ENCODE results near the gene KLHL40. TPM values are rescaled to one million over a fixed set of nuclear protein-coding genes. Genes with fewer than 3 reads are reported as not detected.

Gene KLHL40
- total and polyA plus RNA-seq, 2 donors = 0.06 to 3.5 TPM

GRCh38 chr3:42661593-42662022 is 23.7 kb upstream of the KLHL40 start:
- Histone ChIP-seq H3K4me3 (ENCODE audit: low read depth, low read length) (no peak overlapping the region), H3K27ac (ENCODE audit: low read depth) (no peak overlapping the region), H3K4me1 (ENCODE audit: insufficient read depth) (no peaks in the 10 kb centered on the region), H3K36me3 (ENCODE audit: insufficient read depth) (no peaks in the 10 kb centered on the region)
- no peak for DNase-seq (ENCODE audit: extremely low spot score)
- WGBS = 88% methylated on average over 5 of the region's 5 CpGs

- H3K4me3 ChIP-seq (ENCODE audit: low read depth, low read length) = no peak overlapping the region
- 85% methylated on average over 7 of the region's 7 CpGs for WGBS
- H3K36me3 ChIP-seq (ENCODE audit: insufficient read depth) = no peaks in the 10 kb centered on the region
- no peak for DNase-seq (ENCODE audit: extremely low spot score)
- no peak overlapping the region for H3K27ac ChIP-seq (ENCODE audit: low read depth)
- no peaks in the 10 kb centered on the region for H3K4me1 ChIP-seq (ENCODE audit: insufficient read depth)
Observed at GRCh38 chr3:42662037-42662812, 23.1 kb upstream of the KLHL40 start.

DNA sequence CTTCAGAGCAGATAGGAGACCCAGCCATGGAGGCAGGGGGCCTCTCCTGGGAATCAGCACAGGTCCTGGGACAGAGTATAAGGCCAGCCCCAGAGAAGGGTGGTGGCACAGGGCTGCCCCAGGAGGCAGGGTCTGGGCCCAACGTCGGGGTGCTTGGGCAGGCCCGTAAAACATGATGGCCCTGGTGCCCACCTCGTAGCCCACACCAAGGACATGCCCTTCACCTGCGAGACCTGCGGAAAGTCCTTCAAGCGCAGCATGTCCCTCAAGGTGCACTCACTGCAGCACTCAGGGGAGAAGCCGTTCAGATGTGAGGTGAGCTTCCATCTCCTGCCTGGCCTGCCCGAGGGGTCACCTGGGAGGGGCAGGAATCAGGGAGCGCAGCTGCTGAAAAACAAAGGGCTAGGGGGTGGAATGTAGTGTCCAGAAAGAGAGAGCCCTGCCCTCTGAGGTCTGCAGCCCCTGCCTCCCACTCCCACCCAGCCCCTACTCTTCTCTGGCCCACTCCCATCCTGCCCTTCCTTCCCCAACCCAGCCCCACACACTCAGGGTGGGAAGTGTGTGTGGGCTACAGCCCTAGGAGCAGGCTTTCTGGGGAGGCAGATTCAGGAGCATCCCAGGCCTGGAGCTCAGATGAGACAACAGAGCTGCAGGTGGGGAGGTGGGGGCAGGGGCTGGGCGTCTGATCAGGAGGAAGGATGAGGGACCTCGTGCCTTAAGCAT is 22.4 kb upstream of the KLHL40 start:
- Histone ChIP-seq H3K4me3 (ENCODE audit: low read depth, low read length) (no peak overlapping the region), H3K36me3 (ENCODE audit: insufficient read depth) (no peaks in the 10 kb centered on the region), H3K27ac (ENCODE audit: low read depth) (no peak overlapping the region), H3K4me1 (ENCODE audit: insufficient read depth) (no peaks in the 10 kb centered on the region)
- no peak for DNase-seq (ENCODE audit: extremely low spot score)
- 84% methylated on average over 12 of the region's 12 CpGs for WGBS

GRCh38 chr3:42663581-42664437 is 21.5 kb upstream of the KLHL40 start:
- no peaks in the 10 kb centered on the region for H3K36me3 ChIP-seq (ENCODE audit: insufficient read depth)
- WGBS = 91% methylated on average over 38 of the region's 38 CpGs
- H3K27ac ChIP-seq (ENCODE audit: low read depth) = no peak overlapping the region
- no peak overlapping the region for H3K4me3 ChIP-seq (ENCODE audit: low read depth, low read length)
- no peak for DNase-seq (ENCODE audit: extremely low spot score)
- H3K4me1 ChIP-seq (ENCODE audit: insufficient read depth) = no peaks in the 10 kb centered on the region

DNA sequence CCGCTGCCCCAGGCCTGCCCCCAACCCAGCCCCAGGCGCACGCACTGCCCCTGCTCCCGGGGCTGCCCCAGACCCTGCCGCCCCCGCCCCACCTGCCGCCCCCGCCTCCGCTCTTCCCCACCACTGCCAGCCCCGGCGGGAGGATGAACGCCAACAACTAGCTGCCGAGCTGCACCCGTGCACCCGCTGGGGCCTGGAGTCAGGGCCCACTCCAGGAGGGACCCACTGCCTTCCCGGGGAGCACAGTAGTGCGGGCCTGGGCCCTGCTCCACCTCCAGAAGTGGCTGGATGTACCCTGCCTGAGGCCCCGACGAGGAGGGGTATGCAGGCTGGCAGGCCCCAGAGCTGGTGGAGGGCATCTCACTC is 20.9 kb upstream of the KLHL40 start:
- Histone ChIP-seq H3K36me3 (ENCODE audit: insufficient read depth) (no peaks in the 10 kb centered on the region), H3K4me3 (ENCODE audit: low read depth, low read length) (no peak overlapping the region), H3K4me1 (ENCODE audit: insufficient read depth) (no peaks in the 10 kb centered on the region), H3K27ac (ENCODE audit: low read depth) (no peak overlapping the region)
- 92% methylated on average over 19 of the region's 19 CpGs for WGBS
- no peak for DNase-seq (ENCODE audit: extremely low spot score)

DNA sequence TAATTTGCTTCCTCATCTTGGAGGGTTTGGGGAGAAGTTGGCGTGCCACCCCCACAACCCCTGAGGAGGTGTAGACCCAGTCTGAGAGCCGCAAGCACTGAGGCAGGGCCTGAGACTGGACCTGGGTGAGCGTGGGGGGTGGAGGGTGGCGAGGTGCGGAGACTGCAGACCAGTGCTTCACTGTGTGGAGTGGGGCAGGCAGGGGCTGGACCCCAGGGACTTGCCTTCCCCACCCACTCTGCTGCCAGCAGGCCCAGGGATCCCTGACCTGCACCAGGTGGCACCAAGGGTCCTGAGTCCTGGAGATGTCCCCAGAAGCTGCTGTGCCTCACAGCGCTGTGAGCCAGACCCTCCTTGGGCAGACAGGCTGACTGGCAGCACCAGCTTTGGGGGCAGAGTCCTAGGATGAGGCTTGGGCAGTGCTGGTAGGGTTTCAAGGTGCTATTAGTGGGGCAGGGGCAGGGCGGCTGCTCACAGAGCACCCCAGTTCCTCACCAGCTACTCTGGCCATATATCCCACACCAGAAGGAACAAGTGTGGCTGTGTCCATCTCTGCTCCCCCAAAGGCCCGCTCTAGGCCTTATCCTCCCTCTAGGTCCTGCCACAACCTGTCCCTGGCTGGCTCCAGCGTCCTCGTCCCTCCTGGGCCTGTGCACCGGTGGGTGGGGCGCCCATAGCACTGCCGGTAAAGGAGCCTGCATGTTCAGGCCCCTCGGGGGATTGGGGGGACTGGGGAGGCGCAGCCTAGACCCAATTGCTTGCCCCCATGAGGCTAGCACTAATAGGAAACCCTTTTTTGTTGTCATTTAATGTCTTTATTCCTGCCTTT is 20.1 kb upstream of the KLHL40 start:
- H3K36me3 ChIP-seq (ENCODE audit: insufficient read depth) = no peaks in the 10 kb centered on the region
- no peak overlapping the region for H3K4me3 ChIP-seq (ENCODE audit: low read depth, low read length)
- 84% methylated on average over 15 of the region's 15 CpGs for WGBS
- H3K4me1 ChIP-seq (ENCODE audit: insufficient read depth) = no peaks in the 10 kb centered on the region
- no peak overlapping the region for H3K27ac ChIP-seq (ENCODE audit: low read depth)
- DNase-seq (ENCODE audit: extremely low spot score) = no peak

DNA sequence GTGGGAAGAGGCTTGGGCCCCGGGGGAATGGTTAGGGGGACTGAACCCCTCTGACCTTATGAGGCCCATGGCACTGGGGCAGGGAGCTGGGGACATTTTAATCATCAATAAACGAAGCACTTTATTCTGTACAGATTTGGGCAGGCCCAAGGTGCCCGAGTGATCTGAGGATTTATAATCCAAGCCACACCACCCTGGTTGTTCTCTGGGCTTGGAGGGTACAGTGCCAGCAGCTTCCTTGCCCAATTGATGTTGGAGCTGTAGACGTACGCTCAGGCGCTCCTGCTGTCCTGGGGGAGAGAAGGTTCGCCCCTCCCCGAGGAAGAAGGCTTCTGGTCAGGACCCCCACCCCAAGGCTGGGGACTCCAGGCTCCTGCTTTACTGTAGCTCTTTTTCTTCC is 19.3 kb upstream of the KLHL40 start:
- H3K36me3 ChIP-seq (ENCODE audit: insufficient read depth) = no peaks in the 10 kb centered on the region
- no peaks in the 10 kb centered on the region for H3K4me1 ChIP-seq (ENCODE audit: insufficient read depth)
- DNase-seq (ENCODE audit: extremely low spot score) = no peak
- no peak overlapping the region for H3K4me3 ChIP-seq (ENCODE audit: low read depth, low read length)
- WGBS = 67% methylated on average over 8 of the region's 8 CpGs
- no peak overlapping the region for H3K27ac ChIP-seq (ENCODE audit: low read depth)

- H3K36me3 ChIP-seq (ENCODE audit: insufficient read depth) = no peaks in the 10 kb centered on the region
- WGBS = 68% methylated on average over 4 of the region's 4 CpGs
- no peaks in the 10 kb centered on the region for H3K4me1 ChIP-seq (ENCODE audit: insufficient read depth)
- DNase-seq (ENCODE audit: extremely low spot score) = no peak
- no peak overlapping the region for H3K27ac ChIP-seq (ENCODE audit: low read depth)
- H3K4me3 ChIP-seq (ENCODE audit: low read depth, low read length) = no peak overlapping the region
Observed at GRCh38 chr3:42666577-42666998, 18.7 kb upstream of the KLHL40 start.

GRCh38 chr3:42667096-42667522 is 18.2 kb upstream of the KLHL40 start:
- no peak overlapping the region for H3K4me3 ChIP-seq (ENCODE audit: low read depth, low read length)
- 59% methylated on average over 7 of the region's 7 CpGs for WGBS
- no peak overlapping the region for H3K27ac ChIP-seq (ENCODE audit: low read depth)
- no peak for DNase-seq (ENCODE audit: extremely low spot score)
- no peaks in the 10 kb centered on the region for H3K4me1 ChIP-seq (ENCODE audit: insufficient read depth)
- H3K36me3 ChIP-seq (ENCODE audit: insufficient read depth) = no peaks in the 10 kb centered on the region

- 37% methylated on average over 8 of the region's 8 CpGs for WGBS
- Histone ChIP-seq H3K27ac (ENCODE audit: low read depth) (no peak overlapping the region), H3K36me3 (ENCODE audit: insufficient read depth) (no peaks in the 10 kb centered on the region), H3K4me3 (ENCODE audit: low read depth, low read length) (no peak overlapping the region), H3K4me1 (ENCODE audit: insufficient read depth) (no peaks in the 10 kb centered on the region)
- DNase-seq (ENCODE audit: extremely low spot score) = no peak
Observed at GRCh38 chr3:42667523-42668412, 17.6 kb upstream of the KLHL40 start.

- Histone ChIP-seq H3K4me1 (ENCODE audit: insufficient read depth) (no peaks in the 10 kb centered on the region), H3K27ac (ENCODE audit: low read depth) (no peak overlapping the region), H3K36me3 (ENCODE audit: insufficient read depth) (no peaks in the 10 kb centered on the region), H3K4me3 (ENCODE audit: low read depth, low read length) (no peak overlapping the region)
- no peak for DNase-seq (ENCODE audit: extremely low spot score)
- 89% methylated on average over 2 of the region's 2 CpGs for WGBS
Observed at GRCh38 chr3:42668413-42668760, 16.9 kb upstream of the KLHL40 start.

DNA sequence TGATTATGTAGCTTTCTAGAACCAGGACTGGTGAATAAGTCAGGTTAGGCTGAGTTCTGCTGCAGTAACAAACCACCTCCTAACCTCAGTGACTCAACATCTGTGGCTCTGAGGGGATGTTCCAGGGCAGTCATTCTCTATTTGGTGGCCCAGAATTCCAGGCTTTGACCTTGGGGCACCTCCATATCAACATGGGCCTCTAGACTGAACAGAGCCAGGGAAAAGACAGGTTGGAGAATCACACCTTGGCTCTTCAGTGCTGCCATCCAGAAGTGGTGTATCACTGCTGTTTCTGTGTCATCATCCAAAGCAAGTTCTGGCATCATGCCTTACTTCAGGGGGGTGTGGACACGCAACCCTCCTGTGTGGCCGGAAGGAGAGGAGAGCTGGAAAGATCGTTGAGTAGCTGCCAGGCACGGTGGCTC is 16.5 kb upstream of the KLHL40 start:
- H3K36me3 ChIP-seq (ENCODE audit: insufficient read depth) = no peaks in the 10 kb centered on the region
- no peak overlapping the region for H3K27ac ChIP-seq (ENCODE audit: low read depth)
- no peaks in the 10 kb centered on the region for H3K4me1 ChIP-seq (ENCODE audit: insufficient read depth)
- no peak for DNase-seq (ENCODE audit: extremely low spot score)
- WGBS = 68% methylated on average over 4 of the region's 4 CpGs
- H3K4me3 ChIP-seq (ENCODE audit: low read depth, low read length) = no peak overlapping the region
